HT1080 (cell line): ENCODE data around the gene APLP2. TPM values are rescaled to one million over a fixed set of nuclear protein-coding genes. Genes with fewer than 3 reads are reported as not detected.
A peak's percentile ranks its signal among the peaks of the same experiment; 100 is the strongest.
"Not testable (repeated sequence)": the region's sequence is repeated elsewhere in the genome, so short reads cannot be mapped to it uniquely, and the experiment has no call there.

Source experiments
- DNase-seq: peaks from one replicate; pipeline ENCODE4 v3.0.0-alpha.2; 2015; ENCODE audit warnings: low read depth
- polyA plus RNA-seq, 2 experiments: library from polyadenylated mRNA; depleted of rRNA; stranded (reverse); fragments of >200 nt; gene quantifications; 2 replicates each; pipeline ENCODE4 v1.2.3, GENCODE V29; 2015
- total RNA-seq: library from RNA; depleted of rRNA; stranded (reverse); fragments of >200 nt; shearing (Covaris generic); gene quantifications from 2 replicates; pipeline ENCODE4 v1.2.3, GENCODE V29; 2014; rRNA removed

The APLP2 gene
- 74.3 and 87.6 TPM in 2 replicates for total RNA-seq
- polyA plus RNA-seq (2015; cell fraction: cytosol; rRNA removed), result 155 and 197 TPM in 2 replicates
- polyA plus RNA-seq (2015; cell fraction: nucleus; rRNA removed), result 420 and 448 TPM in 2 replicates

GRCh38 chr11:130069659-130070108 lies at the start of gene APLP2:
Gene APLP2, plus strand, starts transcription at chr11:130069894. Its CDS starts 84 bp downstream, at chr11:130069978.
- DNase-seq, result peak; percentile 97

DNA sequence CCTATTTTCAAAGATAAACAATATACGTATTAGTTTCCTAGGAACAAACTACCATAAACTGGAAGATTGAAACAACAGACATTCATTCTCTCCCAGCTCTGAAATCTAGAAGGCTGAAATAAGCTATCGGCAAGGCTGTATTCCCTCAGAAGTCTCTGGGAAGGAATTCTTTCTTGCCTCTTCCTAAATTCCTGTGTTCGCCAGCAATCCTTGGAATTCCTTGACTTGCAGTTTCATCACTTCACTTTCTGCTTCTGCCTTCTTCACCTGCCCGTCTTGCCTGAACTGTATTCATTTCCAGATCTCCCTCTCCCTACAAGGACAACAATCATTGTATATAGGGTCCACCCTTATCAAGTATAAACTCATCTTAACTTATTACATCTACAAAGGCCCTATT lies 49.4 kb upstream of the APLP2 start:
- DNase-seq, result no peak

DNA sequence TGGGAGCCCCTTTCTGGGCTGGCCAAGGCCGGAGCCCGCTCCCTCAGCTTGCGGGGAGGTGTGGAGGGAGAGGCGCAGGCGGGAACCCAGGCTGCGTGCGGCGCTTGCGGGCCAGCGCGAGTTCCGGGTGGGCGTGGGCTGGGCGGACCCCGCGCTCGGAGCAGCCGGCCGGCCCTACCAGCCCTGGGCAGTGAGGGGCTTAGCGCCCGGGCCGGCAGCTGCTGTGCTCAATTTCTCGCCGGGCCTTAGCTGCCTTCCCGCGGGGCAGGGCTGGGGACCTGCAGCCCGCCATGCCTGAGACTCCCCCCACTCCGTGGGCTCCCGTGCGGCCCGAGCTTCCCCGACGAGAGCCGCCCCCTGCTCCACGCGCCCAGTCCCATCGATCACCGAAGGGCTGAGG lies 48.1 kb upstream of the APLP2 start:
- DNase-seq, result not testable (repeated sequence)

- no peak for DNase-seq
These were observed 46.9 kb upstream of the APLP2 start for GRCh38 chr11:130022799-130023198.

- DNase-seq, result peak; percentile 79
These were observed 46.5 kb upstream of the APLP2 start for GRCh38 chr11:130023204-130023603.

- no peak for DNase-seq
These were observed 45.3 kb upstream of the APLP2 start for GRCh38 chr11:130024361-130024760.

GRCh38 chr11:130025371-130025770 lies 44.3 kb upstream of the APLP2 start:
- no peak for DNase-seq

DNA sequence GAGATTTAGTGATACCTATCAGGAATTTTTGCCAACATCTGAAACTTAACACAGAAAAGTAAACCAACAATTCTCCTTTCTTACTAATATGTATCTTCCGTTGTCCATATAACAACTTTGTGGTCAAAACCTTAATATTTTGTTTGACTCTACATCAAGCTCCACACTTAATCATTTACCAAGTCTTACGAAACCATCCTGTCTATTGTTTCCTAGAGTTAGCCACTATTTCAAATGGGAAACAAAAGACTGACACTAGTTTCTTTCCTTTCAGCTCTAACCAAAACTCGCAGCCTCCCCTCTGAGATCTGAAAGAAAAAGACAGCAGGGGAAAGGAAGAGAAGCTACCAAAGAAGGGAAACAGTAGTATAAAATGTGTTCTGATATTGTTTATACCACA lies 40.6 kb upstream of the APLP2 start:
- no peak for DNase-seq

- DNase-seq, result no peak
These were observed 38.6 kb upstream of the APLP2 start for GRCh38 chr11:130031056-130031455.

GRCh38 chr11:130031945-130032344 lies 37.7 kb upstream of the APLP2 start:
- DNase-seq, result no peak

DNA sequence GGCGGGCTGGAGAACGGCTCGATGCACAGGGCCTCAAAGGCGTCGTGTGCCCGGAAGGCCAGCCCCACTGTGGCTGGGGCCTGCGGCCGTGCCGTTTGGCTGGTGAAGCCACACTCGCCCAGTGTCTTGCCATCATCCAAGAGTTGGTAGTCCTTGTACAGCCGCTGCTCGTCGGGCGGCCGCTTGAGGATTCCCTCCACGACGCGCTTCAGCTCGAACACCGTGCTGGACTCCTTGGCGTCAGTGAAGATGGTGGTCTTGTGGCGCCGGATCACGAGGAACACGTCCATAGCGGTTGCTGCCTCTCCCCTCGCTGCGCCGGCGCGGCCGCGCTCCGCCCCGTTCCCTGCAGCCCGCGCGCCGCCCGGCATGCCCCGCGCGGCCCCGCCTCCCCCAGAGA lies 36.8 kb upstream of the APLP2 start:
- no peak for DNase-seq

DNA sequence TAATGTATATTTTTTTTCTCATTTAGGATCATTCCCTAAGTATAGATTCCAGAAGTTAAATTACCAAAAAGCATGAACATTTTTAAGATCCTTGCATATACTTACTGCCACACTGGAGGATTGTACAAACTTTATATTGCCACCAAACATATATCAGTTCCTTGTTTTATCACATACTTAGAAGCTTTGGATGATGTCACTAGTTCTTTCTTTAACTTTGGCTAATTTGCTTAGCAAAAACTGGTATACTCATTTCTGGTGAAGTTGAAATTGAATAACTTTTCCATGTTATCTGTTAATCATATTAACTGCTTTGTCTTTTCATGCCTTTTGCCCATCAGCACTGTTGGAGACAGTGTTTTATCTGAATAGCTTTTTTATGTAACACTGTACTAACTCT lies 35.5 kb upstream of the APLP2 start:
- DNase-seq, result no peak

- peak; percentile 58 for DNase-seq
These were observed 32.6 kb upstream of the APLP2 start for GRCh38 chr11:130037058-130037457.

GRCh38 chr11:130037881-130038585 lies 31.7 kb upstream of the APLP2 start:
- peak; percentile 53 for DNase-seq

DNA sequence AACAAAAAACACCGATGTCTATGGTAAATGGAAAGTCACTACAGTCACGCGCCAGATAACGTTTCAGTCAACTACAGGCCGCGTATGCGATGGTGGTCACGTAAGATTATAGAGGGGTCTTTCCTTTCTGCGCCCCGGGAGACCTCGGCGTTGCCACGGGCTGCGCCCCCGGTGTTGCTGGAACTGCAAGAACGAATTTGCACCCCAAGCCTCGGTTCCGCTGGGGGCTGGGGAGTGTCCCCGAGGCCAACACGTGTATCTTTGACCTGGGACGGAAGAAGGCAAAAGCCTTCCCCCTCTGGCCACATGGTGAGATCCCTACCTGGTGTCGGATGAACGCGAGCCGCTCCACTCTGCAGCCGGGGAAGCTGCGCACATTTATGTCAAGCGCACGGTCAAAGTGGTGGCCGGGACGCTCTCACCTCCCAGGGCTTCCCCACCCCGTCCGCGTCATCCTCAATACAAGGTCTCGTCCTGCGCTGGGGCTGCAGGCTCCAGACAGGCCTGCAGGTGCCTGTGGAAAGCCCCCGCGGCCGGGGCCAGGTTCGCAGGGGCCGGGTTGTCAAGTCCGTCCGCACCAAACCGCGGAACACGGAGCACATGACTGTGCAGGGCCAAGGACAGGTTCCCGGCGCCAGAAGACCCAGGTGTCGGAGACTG lies 29.3 kb upstream of the APLP2 start:
- DNase-seq, result no peak

DNA sequence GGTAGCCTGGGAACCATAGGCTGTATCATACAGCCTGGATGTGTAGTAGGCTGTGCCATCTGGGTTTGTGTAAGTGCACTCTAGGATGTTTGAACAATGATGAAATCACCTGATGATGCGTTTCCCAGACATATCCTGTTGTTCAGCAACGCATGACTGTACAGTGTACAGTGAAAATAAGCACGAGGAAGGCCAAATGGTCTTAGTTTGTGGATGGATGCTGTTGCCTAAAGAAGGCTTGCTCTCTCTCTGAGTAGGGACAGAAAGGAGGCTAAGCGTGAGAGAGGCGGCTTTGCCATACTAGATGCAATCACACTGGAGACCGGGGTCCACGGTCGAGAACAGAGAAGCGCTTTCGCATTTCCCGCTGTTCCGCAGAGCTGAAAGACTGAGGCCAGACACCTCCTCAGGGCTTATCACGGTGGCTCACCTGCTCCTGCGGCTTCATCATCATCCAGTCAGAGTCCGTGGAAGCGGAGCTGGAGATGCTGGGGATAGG lies 27.6 kb upstream of the APLP2 start:
- DNase-seq, result peak; percentile 89

- DNase-seq, result no peak
These were observed 26.1 kb upstream of the APLP2 start for GRCh38 chr11:130043575-130043974.

GRCh38 chr11:130047141-130047540 lies 22.6 kb upstream of the APLP2 start:
- DNase-seq, result no peak

GRCh38 chr11:130049328-130049771 lies 20.3 kb upstream of the APLP2 start:
- no peak for DNase-seq

DNA sequence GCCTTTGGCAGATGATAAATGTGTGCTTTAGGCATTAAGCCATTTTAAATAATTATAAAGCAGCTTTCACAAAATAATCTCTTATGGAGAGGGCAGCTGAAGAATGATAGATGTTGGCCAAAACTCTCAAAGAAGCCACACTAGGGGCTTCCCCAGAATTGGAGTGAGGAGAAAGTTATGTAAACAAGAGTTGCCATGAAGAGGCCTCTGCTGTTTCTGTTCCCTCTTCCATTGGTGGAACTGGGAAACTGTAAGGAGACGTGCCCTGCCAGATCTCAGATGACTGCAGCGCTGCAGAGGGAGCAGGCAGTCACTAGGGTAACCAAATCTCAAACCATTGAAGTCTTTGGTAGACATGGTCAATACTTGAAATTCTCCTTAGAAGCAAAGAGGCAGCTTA lies 19.4 kb upstream of the APLP2 start:
- DNase-seq, result no peak

- no peak for DNase-seq
These were observed 18.6 kb upstream of the APLP2 start for GRCh38 chr11:130051082-130051481.

DNA sequence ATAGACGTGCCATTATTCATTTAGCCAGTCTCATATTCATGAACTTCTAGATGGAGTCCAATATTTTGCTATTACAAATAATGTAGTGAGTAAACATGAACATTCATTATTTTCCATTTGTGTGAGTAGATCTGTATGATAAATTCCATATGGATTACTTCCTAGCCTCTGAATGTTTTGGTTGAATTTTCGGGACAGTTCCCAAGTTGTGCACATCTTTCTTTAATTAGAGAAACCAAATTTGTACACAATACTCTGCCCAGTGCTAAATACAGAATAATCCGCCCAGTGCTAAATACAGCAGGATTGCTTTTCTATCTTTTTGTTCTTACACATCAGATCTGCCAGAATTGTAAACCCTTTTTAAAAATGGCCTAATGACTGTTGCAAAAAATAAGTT lies 17.1 kb upstream of the APLP2 start:
- no peak for DNase-seq

DNA sequence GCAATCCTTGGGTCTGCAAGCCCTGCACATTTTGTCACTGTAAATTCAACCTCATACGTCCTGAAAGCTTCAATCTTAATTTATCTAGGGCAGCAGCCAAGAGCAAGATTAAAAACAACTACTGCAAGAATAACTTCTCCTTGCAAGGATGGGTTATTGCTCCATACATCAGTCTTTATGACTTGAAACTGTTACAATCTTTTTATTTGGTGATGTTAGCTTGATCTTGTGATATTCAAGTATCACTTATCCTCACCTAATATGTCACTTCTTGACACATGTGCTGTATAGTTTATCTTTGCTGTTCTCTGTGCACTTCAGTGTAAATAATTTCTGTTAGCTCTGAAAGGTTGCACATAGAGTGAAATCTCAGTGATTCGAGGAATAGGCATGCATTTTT lies 14.7 kb upstream of the APLP2 start:
- no peak for DNase-seq
